KBM-7 (cell line): ENCODE data around the gene CDK2AP2.
"Not testable (repeated sequence)": the region's sequence is repeated elsewhere in the genome, so short reads cannot be mapped to it uniquely, and the experiment has no call there.

ENCODE experiments used
- DNase-seq: peaks from one replicate; pipeline ENCODE4 v3.0.0-alpha.2; 2015
- in situ Hi-C: fragments of 300-500 bp; cut with MboI; formaldehyde crosslinking; loops from 2 replicates; pipeline ENCODE4 v1.14.3; 2020; ENCODE audit warnings: low sequenced_read_pairs, low pct_unique_long_range_greater_than_20kb, mixed read lengths

Gene CDK2AP2

GRCh38 chr11:67507864-67508485 lies at the start of gene CDK2AP2:
Gene CDK2AP2, minus strand, starts transcription at chr11:67508162. Its CDS starts 80 bp downstream, at chr11:67508082.
- in situ Hi-C loops: no loop called here
- peak; percentile 99 for DNase-seq

GRCh38 chr11:67556244-67556643 lies 48.3 kb upstream of the CDK2AP2 start:
- in situ Hi-C loops: no loop called here
- no peak for DNase-seq

GRCh38 chr11:67551697-67552096 lies 43.7 kb upstream of the CDK2AP2 start:
- in situ Hi-C loops, DNase-seq: not testable (repeated sequence)

GRCh38 chr11:67551127-67551526 lies 43.2 kb upstream of the CDK2AP2 start:
- in situ Hi-C loops: no loop called here
- DNase-seq: no peak

- in situ Hi-C loops: no loop called here
- no peak for DNase-seq
Measured at GRCh38 chr11:67548555-67549110, 40.7 kb upstream of the CDK2AP2 start.

GRCh38 chr11:67548112-67548511 lies 40.1 kb upstream of the CDK2AP2 start:
- in situ Hi-C loops: not testable (repeated sequence)

GRCh38 chr11:67545280-67545679 lies 37.3 kb upstream of the CDK2AP2 start:
- DNase-seq: no peak
- in situ Hi-C loops: no loop called here

More at GRCh38 chr11:67548112-67548511, 40.1 kb upstream of the CDK2AP2 start:
- not testable (repeated sequence) for DNase-seq

- DNase-seq: no peak
- in situ Hi-C loops: no loop called here
Measured at GRCh38 chr11:67544616-67545242, 36.8 kb upstream of the CDK2AP2 start.

- in situ Hi-C loops: no loop called here
- no peak for DNase-seq
Measured at GRCh38 chr11:67543585-67543984, 35.6 kb upstream of the CDK2AP2 start.

- in situ Hi-C loops: no loop called here
Measured at GRCh38 chr11:67542971-67543370, 35.0 kb upstream of the CDK2AP2 start.

GRCh38 chr11:67542169-67542568 lies 34.2 kb upstream of the CDK2AP2 start:
- in situ Hi-C loops: no loop called here
- peak; percentile 7 for DNase-seq

More at GRCh38 chr11:67542971-67543370, 35.0 kb upstream of the CDK2AP2 start:
- DNase-seq: no peak

GRCh38 chr11:67541198-67541597 lies 33.2 kb upstream of the CDK2AP2 start:
- in situ Hi-C loops: no loop called here
- no peak for DNase-seq

GRCh38 chr11:67539550-67539949 lies 31.6 kb upstream of the CDK2AP2 start:
- DNase-seq: no peak
- in situ Hi-C loops: no loop called here

- in situ Hi-C loops: no loop called here
- DNase-seq: no peak
Measured at GRCh38 chr11:67538823-67539505, 31.0 kb upstream of the CDK2AP2 start.

GRCh38 chr11:67538306-67538705 lies 30.3 kb upstream of the CDK2AP2 start:
- in situ Hi-C loops: no loop called here
- no peak for DNase-seq

- no peak for DNase-seq
- in situ Hi-C loops: no loop called here
Measured at GRCh38 chr11:67535561-67535960, 27.6 kb upstream of the CDK2AP2 start.

- in situ Hi-C loops: no loop called here
- peak; percentile 46 for DNase-seq
Measured at GRCh38 chr11:67534070-67534679, 26.2 kb upstream of the CDK2AP2 start.

- DNase-seq: no peak
- in situ Hi-C loops: no loop called here
Measured at GRCh38 chr11:67532889-67533288, 24.9 kb upstream of the CDK2AP2 start.

GRCh38 chr11:67530282-67530592 lies 22.3 kb upstream of the CDK2AP2 start:
- DNase-seq: no peak
- in situ Hi-C loops: no loop called here

- DNase-seq: no peak
- in situ Hi-C loops: no loop called here
Measured at GRCh38 chr11:67528376-67528775, 20.4 kb upstream of the CDK2AP2 start.
